ENCODE measurements around the gene CMTM2.

DNA sequence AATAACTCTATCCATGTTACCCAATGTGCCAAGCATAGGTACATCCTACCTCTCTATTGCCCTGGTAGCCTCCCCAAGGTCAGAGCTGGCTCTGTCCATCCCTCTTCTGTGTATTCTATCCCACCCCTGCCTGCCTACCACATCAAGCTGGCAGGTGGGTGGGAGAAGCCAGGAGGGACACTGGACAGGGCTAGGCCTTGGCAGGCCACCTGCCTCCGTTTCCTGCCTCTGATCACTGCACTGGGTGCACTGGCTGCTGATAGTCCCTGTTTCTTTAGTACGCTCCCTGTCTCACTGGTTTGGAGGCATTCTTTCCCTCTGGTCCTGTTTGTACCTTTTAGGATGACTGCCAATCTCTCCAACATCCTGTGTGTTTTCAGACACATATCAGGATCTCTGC lies 42.0 kb upstream of the CMTM2 start:
- TF ChIP-seq POLR2A (IDR thresholded peaks at IDR 0.05): no peak
- no peak for TF ChIP-seq CTCF (IDR thresholded peaks at IDR 0.05)

All from heart left ventricle (tissue), 13 donors.